Activated CD8-positive, alpha-beta memory T cell treated with anti-CD3 and anti-CD28 coated beads, Interleukin-2, amount 50 U/mL, for 1 hour (primary cell): ENCODE measurements around the gene HES1.
"Not testable (repeated sequence)": the region's sequence is repeated elsewhere in the genome, so short reads cannot be mapped to it uniquely, and the experiment has no call there.

Source experiments
- DNase-seq: peaks from one replicate; pipeline ENCODE4 v3.0.0-alpha.2; 2020; ENCODE audit errors: extremely low read depth

The HES1 gene

DNA sequence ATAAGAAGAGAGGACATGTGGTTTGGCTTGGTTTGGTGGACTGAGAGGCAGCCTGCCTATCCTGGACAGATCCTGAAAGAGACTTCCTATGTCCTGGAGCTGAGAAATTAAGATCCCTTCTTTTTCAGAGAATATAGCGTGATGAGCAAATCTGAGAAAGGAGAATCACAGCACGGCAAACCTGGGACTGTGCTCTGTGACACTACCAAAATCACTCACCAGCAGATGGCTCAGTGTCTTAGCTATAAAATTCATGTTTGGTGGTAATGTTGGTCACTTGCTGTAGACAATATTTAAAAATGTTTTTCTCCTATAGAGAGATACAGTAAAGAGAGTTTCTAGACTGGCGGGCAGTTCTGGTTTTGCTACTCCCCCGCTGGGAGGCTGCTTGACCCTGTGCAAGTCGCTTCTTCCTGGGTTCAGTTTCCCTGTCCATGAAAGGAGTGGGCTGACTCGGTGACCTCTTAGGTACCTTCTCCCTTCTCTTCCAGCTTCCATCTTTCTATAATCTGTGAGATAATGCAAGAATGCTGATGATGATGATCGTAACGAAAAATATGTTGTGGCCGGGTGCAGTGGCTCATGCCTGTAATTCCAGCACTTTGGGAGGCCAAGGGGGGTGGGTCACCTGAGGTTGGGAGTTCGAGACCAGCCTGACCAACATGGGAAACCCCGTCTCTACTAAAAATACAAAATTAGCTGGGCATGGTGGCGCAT is 7.6 kb upstream of the HES1 start:
- no peak for DNase-seq

GRCh38 chr3:194128919-194129295 is 7.0 kb upstream of the HES1 start:
- DNase-seq, result not testable (repeated sequence)

- no peak for DNase-seq
These were observed 6.3 kb upstream of the HES1 start for GRCh38 chr3:194129581-194130133.

DNA sequence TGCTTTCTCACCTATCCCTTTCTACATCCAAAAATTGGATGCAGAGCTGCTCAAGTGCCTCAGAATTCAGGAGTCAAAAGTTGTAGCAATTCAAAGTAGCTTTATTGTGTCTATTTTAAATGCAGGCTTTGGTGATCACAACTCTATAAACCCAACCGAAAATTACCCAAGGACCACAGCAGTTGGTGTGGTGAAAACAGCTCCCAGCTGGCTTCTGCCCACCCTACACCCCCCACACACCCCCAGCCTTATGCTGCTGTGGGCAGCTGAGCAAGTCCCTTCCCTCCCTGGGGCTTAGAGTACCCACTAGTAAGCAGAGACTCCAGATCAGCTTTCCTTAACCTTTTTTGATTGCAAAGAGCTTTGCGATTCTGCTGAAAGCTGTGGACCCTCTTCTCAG is 5.8 kb upstream of the HES1 start:
- no peak for DNase-seq

- no peak for DNase-seq
These were observed 5.0 kb upstream of the HES1 start for GRCh38 chr3:194130807-194131589.

DNA sequence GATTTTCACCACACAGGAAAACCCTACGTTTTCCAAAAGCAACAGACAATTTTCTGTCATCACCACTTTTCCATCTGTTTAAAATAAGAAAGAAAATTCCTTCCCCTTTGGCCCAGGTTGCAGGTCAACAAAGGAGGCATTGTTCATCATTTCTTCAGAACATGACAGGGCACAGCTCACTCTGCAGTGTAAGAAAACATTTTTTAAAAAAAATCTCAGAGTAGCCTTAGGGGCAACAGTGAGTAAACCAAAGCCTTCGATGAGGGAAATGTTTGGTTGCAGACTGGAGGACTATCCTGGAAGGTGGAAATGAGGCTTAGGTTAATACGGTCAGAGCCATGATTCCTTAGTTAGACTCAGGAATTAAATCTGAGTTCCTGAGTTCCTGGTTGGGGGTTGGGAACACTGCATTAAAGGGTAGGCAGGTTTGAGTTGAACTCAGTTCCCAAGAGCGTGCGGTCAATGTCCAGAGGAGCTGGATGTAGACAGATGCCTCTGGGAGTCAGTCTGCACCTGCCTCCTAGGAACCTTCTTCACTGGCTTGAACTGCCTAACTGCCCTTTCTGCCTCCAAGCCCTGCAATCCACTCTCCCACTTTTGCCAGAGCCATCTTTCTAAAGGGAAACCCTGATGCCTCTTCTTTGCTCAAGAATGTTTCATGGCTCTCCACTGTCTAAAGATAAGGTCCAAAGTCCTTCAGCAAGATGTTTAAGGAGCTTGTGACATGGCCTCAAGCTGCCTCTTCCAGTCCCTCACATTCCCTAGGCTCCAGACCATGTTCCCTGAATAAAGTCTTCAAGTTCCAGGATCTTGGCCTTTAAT is 3.3 kb upstream of the HES1 start:
- no peak for DNase-seq

- no peak for DNase-seq
These were observed 2.2 kb upstream of the HES1 start for GRCh38 chr3:194133661-194134230.

DNA sequence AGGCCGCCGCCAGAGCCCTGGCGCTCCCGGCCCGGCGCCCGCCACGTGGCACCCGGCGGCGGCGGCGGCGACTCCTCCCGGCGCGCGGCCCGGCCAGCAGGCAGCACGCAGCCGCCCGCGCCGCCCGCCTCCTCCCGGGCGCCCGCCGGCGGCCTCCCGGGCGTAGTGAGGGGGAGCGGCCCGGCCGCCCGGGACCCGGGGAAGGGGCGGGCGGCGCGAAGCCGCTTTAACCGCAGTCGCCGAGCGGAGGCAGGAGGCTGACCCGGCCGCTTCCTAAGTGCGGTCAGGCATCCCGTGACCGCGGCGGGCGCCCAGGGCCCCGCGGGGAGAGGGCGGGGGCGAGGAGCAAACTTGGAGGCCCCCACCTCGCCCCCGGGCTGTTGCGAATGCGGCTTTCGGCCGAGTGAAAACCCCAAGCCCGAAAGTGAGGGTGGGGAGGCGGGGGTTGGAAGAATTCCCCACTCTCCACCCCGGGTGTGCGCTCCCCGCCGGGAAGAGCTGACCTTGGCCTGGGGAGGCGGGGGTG is 1.7 kb upstream of the HES1 start:
- DNase-seq, result no peak

DNA sequence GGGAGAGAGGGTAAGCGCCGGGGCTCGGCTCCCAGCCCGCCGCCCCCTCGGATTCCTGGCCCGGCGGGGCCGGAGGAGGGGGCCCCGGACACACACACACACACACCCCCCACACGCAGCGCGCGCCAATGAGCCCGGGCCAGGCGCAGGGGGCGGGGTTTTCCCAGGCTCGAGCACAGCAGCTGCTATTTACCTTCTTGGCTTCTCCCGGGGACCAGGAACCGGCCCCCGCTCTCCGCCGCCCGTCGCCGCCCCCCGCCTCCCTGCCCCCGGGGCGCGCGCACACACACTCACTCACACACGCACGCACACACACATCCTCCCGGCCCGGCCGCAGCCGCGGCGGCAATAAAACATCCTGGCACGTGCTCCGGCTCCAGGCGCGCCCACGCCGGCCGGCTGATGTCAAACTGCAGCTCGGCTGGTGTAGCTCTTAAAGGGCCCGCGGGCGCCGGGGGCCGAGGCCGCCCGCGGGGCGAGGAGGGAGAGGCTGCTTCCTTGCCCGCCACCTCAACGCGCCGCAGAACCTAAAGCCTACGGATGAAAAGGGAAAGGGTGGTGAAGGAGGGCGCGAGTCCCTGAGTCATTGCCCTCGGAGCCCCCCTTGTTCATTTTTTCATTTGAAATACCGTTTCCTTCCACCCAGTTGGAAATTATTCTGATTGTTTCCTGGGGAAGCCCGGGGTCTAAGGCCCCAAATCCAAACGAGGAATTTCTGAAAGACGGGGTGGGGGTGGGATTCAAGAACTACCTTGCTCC is 1.0 kb upstream of the HES1 start:
- DNase-seq, result peak; percentile 36

DNA sequence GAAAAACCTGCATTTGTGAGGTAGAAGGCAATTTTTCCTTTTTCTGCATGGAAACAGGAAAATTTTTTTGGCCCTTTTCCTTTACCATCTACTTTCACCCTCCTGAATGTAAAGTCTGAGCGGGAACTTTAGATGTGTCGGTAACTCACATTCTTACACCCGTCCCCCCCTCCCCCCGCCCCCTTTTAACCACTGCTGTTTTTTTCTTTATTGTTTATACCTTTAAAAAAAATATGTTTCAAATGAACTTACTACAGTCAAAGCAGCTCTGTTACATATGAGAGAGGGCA is 487 bp upstream of the HES1 start:
- DNase-seq, result no peak

GRCh38 chr3:194136519-194137007 is 615 bp downstream of the HES1 start:
- DNase-seq, result no peak

- no peak for DNase-seq
These were observed 1.1 kb downstream of the HES1 start for GRCh38 chr3:194137008-194137505.

GRCh38 chr3:194137506-194138474 is 1.8 kb downstream of the HES1 start:
- DNase-seq, result no peak

DNA sequence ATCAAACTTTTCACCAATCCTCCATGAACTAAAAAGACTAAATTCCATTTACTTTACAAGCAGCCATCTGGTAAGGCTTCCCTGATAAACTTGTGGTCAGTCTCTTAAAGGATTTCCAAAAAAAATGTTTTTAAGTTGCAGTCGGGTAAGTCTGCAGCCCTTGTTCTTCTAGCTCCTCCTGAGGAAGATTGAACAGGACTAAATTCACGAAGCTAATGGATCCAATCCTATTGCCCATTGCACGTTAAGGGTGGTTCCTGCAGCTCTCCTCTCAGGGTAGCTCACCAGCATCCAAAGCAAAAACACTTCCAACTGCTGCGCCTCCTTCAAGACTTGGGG is 2.8 kb downstream of the HES1 start:
- no peak for DNase-seq

DNA sequence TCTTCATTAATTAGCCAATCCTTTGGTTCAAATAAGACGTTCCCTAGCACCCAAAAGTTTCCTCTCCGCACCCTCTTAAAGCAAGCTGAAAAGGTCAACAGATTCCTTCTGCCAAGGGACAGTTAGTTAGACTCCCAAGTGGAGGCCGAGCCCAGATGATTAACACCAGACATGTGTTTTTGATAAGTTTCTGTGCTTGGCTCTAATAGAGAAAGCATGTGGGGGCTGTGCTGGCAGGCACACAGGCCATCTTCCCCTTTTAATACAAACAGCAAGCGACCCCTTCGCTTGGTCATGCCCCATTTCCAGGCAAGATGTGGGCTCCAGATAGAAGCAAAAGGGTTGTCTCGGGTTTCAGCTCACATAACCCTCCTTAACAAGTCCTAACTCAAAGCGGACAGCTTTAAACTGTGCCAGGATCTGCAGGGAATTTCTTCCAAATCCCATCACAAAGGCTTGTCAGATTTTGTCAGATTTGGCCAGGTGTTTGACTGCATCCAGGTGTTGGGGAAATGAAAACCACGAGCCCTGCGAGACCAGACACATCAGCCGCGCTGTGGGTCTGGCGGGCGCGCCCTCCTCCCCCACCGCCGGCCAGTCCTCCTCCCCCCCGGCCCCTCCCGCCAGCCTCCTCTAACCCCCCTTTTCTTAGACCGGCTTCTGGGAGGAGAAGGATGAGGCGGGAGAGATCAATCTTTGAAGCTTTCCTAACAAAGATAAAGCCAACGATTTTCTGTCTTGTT is 3.3 kb downstream of the HES1 start:
- no peak for DNase-seq

GRCh38 chr3:194139814-194140391 is 4.0 kb downstream of the HES1 start:
- DNase-seq, result no peak

GRCh38 chr3:194140520-194141414 is 4.8 kb downstream of the HES1 start:
- DNase-seq, result no peak
